GM06990 (cell line): ENCODE data around the gene KRTAP3-3.

Experiments used
- DNase-seq: peaks from one replicate; pipeline ENCODE4 v3.0.0-alpha.2; 2011; ENCODE audit not compliant: insufficient read length; ENCODE audit errors: extremely low read depth
- H3K27me3 ChIP-seq: replicated peaks from 2 replicates; pipeline ENCODE4 v1.6.0; 2011; ENCODE audit warnings: low read length; ENCODE audit not compliant: control insufficient read depth, insufficient read depth
- H3K36me3 ChIP-seq: 2 replicates; pipeline ENCODE4 v1.5.1; 2011; ENCODE audit warnings: low read length; ENCODE audit not compliant: control insufficient read depth, insufficient read depth
- H3K4me3 ChIP-seq: replicated peaks from 2 replicates; pipeline ENCODE4 v1.5.1; 2011; ENCODE audit warnings: low read depth, mild to moderate bottlenecking, control low read depth, low read length
- CTCF ChIP-seq: IDR thresholded peaks from 2 replicates; pipeline ENCODE4 v1.5.1; 2011; ENCODE audit warnings: low read length, control low read depth, mild to moderate bottlenecking, inconsistent platforms; ENCODE audit not compliant: insufficient read depth, poor library complexity, severe bottlenecking

Gene KRTAP3-3

GRCh38 chr17:40949418-40949817, 44.5 kb downstream of the KRTAP3-3 start:
- Histone ChIP-seq H3K27me3 (no peaks in the 10 kb centered on the region; the same call in 1 of the 2 replicates), H3K36me3 (no peaks in the 10 kb centered on the region), H3K4me3 (no peak overlapping the region)
- no peak for TF ChIP-seq CTCF
- no peak for DNase-seq

GRCh38 chr17:40947929-40948328, 46.0 kb downstream of the KRTAP3-3 start:
- no peak for DNase-seq
- no peak for TF ChIP-seq CTCF
- H3K4me3 ChIP-seq, result no peak overlapping the region
- no peaks in the 10 kb centered on the region for H3K36me3 ChIP-seq
- H3K27me3 ChIP-seq, result no peaks in the 10 kb centered on the region; the same call in 1 of the 2 replicates

- DNase-seq, result no peak
Observed at GRCh38 chr17:40945414-40945813, 48.5 kb downstream of the KRTAP3-3 start.

GRCh38 chr17:40944531-40944930, 49.4 kb downstream of the KRTAP3-3 start:
- Histone ChIP-seq H3K27me3 (no peaks in the 10 kb centered on the region; the same call in 1 of the 2 replicates), H3K4me3 (no peak overlapping the region), H3K36me3 (no peaks in the 10 kb centered on the region)
- no peak for DNase-seq
- no peak for TF ChIP-seq CTCF

More at GRCh38 chr17:40945414-40945813, 48.5 kb downstream of the KRTAP3-3 start:
- H3K36me3 ChIP-seq, result no peaks in the 10 kb centered on the region
- no peak for TF ChIP-seq CTCF
- H3K27me3 ChIP-seq, result no peaks in the 10 kb centered on the region; the same call in 1 of the 2 replicates
- no peak overlapping the region for H3K4me3 ChIP-seq
